Right atrium auricular region (tissue), 2 donors: ENCODE measurements around the gene NRDC. TPM values are rescaled to one million over a fixed set of nuclear protein-coding genes. Genes with fewer than 3 reads are reported as not detected.
"Not testable (repeated sequence)": the region's sequence is repeated elsewhere in the genome, so short reads cannot be mapped to it uniquely, and the experiment has no call there.

ENCODE experiments used
- DNase-seq: peaks from one replicate; pipeline ENCODE4 v3.0.0-alpha.2; 2019; ENCODE audit warnings: low spot score
- H3K27ac ChIP-seq, 2 donors: fragments of 200-600 bp; sonication (generic); 1 replicate in 1 of 2; 2 replicates in 1 of 2; pipeline ENCODE4 v1.5.1; 2016 to 2019
- H3K27me3 ChIP-seq, 2 donors: fragments of 200-600 bp; sonication (generic); one replicate each; pipeline versions ENCODE4 v1.5.1 to v1.6.0; 2017 to 2019
- H3K36me3 ChIP-seq: fragments of 200-600 bp; sonication (generic); one replicate; pipeline ENCODE4 v1.5.1; 2016
- H3K4me1 ChIP-seq, 2 donors: fragments of 200-600 bp; sonication (generic); one replicate each; pipeline versions ENCODE4 v1.5.1 to v1.6.0; 2017 to 2019
- H3K4me3 ChIP-seq, 2 donors: fragments of 200-600 bp; sonication (generic); 1 replicate in 1 of 2; 2 replicates in 1 of 2; pipeline ENCODE4 v1.5.1; 2017 to 2019; ENCODE audit warnings: mild to moderate bottlenecking in 1 of 2, moderate library complexity in 1 of 2
- H3K9me3 ChIP-seq, 2 donors: fragments of 200-600 bp; sonication (generic); one replicate each; pipeline ENCODE4 v1.5.1; 2019
- total RNA-seq, 2 donors: library from RNA; depleted of rRNA; stranded (reverse); fragments of >200 nt; gene quantifications; one replicate each; pipeline ENCODE4 v1.1.0, GENCODE V29; 2016
- TF ChIP-seq, protein P1 (sequence below), 2 donors: fragments of 200-600 bp; sonication (generic); IDR thresholded peaks; one replicate each; pipeline ENCODE4 v1.5.1; 2019; ENCODE audit warnings: antibody characterized with exemption in 2 of 2

The NRDC gene
- total RNA-seq, 2 donors from 2014 or later, result 67.5 to 74.6 TPM

DNA sequence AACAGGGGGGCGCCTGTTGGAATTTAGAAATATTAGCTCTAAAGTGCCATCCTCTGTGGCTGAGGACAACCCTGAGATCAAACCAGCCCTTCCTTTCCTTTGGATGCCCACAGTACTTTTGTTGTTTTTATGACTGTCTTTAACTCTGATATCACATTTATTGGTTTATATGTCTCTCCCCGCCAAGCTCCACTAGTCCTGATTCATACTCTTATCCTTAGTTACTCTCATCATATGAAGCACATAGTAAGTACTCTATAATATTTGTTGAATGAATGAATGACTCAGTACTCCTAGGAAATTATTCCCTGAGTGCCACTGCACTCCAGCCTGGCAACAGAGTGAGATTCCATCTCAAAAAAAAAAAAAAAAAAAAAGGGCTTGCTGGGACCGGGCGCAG, 22.6 kb upstream of the NRDC start:
- TF ChIP-seq, protein P1, sequence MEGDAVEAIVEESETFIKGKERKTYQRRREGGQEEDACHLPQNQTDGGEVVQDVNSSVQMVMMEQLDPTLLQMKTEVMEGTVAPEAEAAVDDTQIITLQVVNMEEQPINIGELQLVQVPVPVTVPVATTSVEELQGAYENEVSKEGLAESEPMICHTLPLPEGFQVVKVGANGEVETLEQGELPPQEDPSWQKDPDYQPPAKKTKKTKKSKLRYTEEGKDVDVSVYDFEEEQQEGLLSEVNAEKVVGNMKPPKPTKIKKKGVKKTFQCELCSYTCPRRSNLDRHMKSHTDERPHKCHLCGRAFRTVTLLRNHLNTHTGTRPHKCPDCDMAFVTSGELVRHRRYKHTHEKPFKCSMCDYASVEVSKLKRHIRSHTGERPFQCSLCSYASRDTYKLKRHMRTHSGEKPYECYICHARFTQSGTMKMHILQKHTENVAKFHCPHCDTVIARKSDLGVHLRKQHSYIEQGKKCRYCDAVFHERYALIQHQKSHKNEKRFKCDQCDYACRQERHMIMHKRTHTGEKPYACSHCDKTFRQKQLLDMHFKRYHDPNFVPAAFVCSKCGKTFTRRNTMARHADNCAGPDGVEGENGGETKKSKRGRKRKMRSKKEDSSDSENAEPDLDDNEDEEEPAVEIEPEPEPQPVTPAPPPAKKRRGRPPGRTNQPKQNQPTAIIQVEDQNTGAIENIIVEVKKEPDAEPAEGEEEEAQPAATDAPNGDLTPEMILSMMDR (IDR thresholded peaks at IDR 0.05), result no peak
- DNase-seq, result no peak
- Histone ChIP-seq H3K9me3 (no peaks in the 10 kb centered on the region), H3K27me3 (no peaks in the 10 kb centered on the region), H3K4me3 (no peak overlapping the region), H3K36me3 (no peaks in the 10 kb centered on the region), H3K27ac (no peak overlapping the region), H3K4me1 (no peaks in the 10 kb centered on the region)

DNA sequence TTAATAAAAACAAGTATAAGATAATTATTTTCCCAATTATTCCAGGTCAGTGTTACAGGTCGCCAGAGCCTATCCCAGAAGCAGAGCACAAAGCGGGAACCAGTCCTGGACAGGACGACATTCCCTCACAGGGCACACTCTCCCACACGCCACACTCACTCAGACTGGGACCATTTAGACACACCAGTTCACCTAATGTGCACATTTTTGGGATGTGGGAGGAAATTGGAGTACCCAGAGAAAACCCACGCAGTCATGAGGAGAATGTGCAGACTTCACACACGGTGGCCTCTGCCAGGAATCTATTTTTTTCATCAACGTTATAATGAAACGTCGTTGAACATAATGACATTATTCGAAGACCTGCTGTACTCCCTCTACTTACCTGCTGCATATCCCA, 20.5 kb upstream of the NRDC start:
- Histone ChIP-seq H3K27ac (no peak overlapping the region), H3K4me1 (no peaks in the 10 kb centered on the region), H3K9me3 (no peaks in the 10 kb centered on the region), H3K27me3 (no peaks in the 10 kb centered on the region), H3K4me3 (no peak overlapping the region), H3K36me3 (no peaks in the 10 kb centered on the region)
- no peak for DNase-seq
- TF ChIP-seq, protein P1 (IDR thresholded peaks at IDR 0.05), result no peak

DNA sequence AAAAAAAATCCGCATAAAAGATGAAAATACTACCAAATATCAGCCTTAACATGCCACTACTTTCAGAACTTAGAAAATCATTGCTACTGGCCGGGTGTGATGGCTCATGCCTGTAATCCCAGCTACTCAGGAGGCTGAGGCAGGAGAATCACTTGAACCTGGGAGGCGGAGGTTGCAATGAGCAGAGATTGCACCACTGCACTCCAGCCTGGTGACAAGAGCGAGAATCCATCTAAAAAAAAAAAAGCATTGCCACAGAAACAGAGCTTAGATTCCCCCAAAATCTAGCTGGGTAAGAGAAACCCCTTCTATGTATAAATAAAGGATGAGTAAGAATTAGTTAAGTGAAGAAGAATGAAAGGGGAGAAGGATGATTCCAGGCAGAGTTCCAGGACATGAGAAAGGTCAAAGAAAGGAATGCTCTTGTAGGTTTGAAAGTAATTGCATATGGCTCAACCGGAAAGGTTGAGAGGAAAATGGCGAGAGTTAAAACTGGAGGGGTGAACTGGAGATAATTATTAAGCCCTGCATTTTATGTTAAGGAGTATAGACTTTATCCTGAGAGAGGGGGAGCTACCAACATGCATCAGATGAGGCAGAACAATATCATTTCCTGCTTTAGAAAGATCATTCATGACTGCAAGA, 19.7 kb upstream of the NRDC start:
- Histone ChIP-seq H3K4me3 (no peak overlapping the region), H3K36me3 (no peaks in the 10 kb centered on the region), H3K27ac (no peak overlapping the region), H3K4me1 (no peaks in the 10 kb centered on the region), H3K9me3 (no peaks in the 10 kb centered on the region), H3K27me3 (no peaks in the 10 kb centered on the region)
- TF ChIP-seq, protein P1 (IDR thresholded peaks at IDR 0.05), result no peak
- DNase-seq, result no peak

DNA sequence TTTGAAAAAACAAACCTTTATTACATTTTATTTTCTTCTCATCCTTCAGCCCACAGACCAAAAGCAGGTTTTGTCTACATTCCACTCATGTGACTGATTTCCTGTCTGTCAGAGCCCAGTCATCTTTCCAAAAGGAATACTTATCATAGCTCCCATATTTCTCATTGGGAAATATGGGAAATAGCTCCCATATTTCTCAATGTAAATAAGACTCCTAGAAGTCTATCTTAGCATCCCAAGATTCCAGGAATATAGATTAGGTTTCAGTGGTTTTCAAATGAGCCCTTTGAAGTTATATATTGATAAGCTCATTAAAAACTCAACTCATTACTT, 19.1 kb upstream of the NRDC start:
- TF ChIP-seq, protein P1 (IDR thresholded peaks at IDR 0.05), result no peak
- no peaks in the 10 kb centered on the region for H3K36me3 ChIP-seq
- no peak overlapping the region for H3K4me3 ChIP-seq
- no peaks in the 10 kb centered on the region for H3K27me3 ChIP-seq
- H3K4me1 ChIP-seq, result no peaks in the 10 kb centered on the region
- no peak for DNase-seq
- no peak overlapping the region for H3K27ac ChIP-seq
- H3K9me3 ChIP-seq, result no peaks in the 10 kb centered on the region

DNA sequence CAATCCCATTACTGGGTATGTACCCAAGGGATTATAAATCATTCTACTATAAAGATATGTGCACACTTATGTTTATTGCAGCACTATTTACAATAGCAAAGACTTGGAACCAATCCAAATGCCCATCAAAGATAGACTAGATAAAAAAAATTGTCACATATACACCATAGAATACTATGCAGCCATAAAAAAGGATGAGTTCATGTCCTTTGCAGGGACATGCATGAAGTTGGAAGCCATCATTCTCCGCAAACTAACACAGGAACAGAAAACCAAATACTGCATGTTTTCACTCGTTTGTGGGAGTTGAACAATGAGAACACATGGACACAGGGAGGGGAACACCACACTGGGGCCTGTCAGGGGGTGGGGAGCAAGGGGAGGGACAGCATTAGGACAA, 16.2 kb upstream of the NRDC start:
- DNase-seq, H3K4me1 ChIP-seq, H3K4me3 ChIP-seq, H3K36me3 ChIP-seq, H3K27ac ChIP-seq, H3K9me3 ChIP-seq, H3K27me3 ChIP-seq: not testable (repeated sequence)

DNA sequence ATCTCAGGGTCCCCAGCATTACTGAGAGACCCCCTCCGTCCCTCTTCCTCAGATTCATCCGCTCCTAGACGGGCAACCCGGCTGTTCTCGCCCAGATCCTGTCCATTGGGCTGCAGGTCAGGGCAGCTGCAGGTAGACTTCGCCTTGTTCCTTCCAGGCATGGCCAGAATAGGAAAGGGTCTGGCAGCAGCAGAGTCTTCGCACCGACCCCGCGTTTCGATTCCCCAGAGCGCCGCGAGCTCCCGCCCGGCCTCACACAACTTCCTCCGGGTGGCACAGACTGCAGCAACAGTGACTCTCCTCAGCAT, 265 bp downstream of the NRDC start:
- Histone ChIP-seq H3K27ac (peak overlapping the region; percentile 95 to 97), H3K4me3 (peak overlapping the region; percentile 88 to 92), H3K4me1 (peaks cover 0 to 40% of the 10 kb centered on the region in 2 donors), H3K36me3 (no peaks in the 10 kb centered on the region), H3K9me3 (no peaks in the 10 kb centered on the region), H3K27me3 (no peaks in the 10 kb centered on the region)
- TF ChIP-seq, protein P1 (IDR thresholded peaks at IDR 0.05), result no peak
- DNase-seq, result no peak
